OCI-LY3 (cell line): ENCODE data around the gene CTDSPL.

ENCODE experiments used
- H2AFZ ChIP-seq: fragments of 200-600, 300-600 bp; shearing (Covaris generic); 2 replicates; pipeline ENCODE4 v1.6.0; 2014; ENCODE audit warnings: antibody characterized with exemption, low read depth, low read length
- H3K27ac ChIP-seq: fragments of 200-600, 300-600 bp; sonication (generic); 2 replicates; pipeline ENCODE4 v1.5.1; 2014; ENCODE audit warnings: mild to moderate bottlenecking, low read length, moderate library complexity, mixed read lengths
- H3K27me3 ChIP-seq: fragments of 200-600, 300-600 bp; sonication (generic); 2 replicates; pipeline ENCODE4 v1.6.1; 2014; ENCODE audit warnings: low read depth, low read length, mixed read lengths
- H3K36me3 ChIP-seq: fragments of 200-600, 300-600 bp; sonication (generic); replicated peaks from 2 replicates; pipeline ENCODE3; 2014; ENCODE audit warnings: low read depth, low read length, mixed read lengths
- H3K4me1 ChIP-seq: fragments of 300-600, 200-600 bp; sonication (generic); 2 replicates; pipeline ENCODE4 v1.6.1; 2014; ENCODE audit warnings: low read length, mixed read lengths
- H3K4me2 ChIP-seq: fragments of 200-600, 300-600 bp; sonication (generic); 2 replicates; pipeline ENCODE4 v1.6.1; 2014; ENCODE audit warnings: low read length, mixed read lengths
- H3K4me3 ChIP-seq: fragments of 300-600, 200-600 bp; sonication (generic); 2 replicates; pipeline ENCODE4 v1.5.1; 2014; ENCODE audit warnings: antibody characterized with exemption, mild to moderate bottlenecking, low read length, moderate library complexity
- H3K79me2 ChIP-seq: fragments of 300-600, 200-600 bp; shearing (Covaris generic); 2 replicates; pipeline ENCODE4 v1.6.1; 2014; ENCODE audit warnings: mild to moderate bottlenecking, low read length, mixed read lengths
- H3K9ac ChIP-seq: fragments of 300-600, 200-600 bp; shearing (Covaris generic); 2 replicates; pipeline ENCODE4 v1.6.0; 2014; ENCODE audit warnings: mild to moderate bottlenecking, low read length, moderate library complexity
- H3K9me3 ChIP-seq: fragments of 200-600, 300-600 bp; shearing (Covaris generic); 2 replicates; pipeline ENCODE4 v1.6.1; 2014; ENCODE audit warnings: low read length, mixed read lengths; ENCODE audit not compliant: insufficient read depth
- H4K20me1 ChIP-seq: fragments of 200-600, 300-600 bp; sonication (generic); 2 replicates; pipeline ENCODE4 v1.6.1; 2016; ENCODE audit warnings: low read length, mixed read lengths; ENCODE audit not compliant: insufficient read depth
- EZH2phosphoT487 ChIP-seq: fragments of 200-600 bp; shearing (Covaris generic); IDR thresholded peaks from 2 replicates; pipeline ENCODE4 v1.6.1; 2018; ENCODE audit warnings: antibody characterized with exemption, mixed run types, low read depth
- TF ChIP-seq, protein P1 (sequence below): fragments of 200-600, 300-600 bp; sonication (generic); IDR thresholded peaks from 2 replicates; pipeline ENCODE4 v1.5.1; 2014; ENCODE audit warnings: antibody characterized with exemption, low read length, low read depth

Gene CTDSPL

DNA sequence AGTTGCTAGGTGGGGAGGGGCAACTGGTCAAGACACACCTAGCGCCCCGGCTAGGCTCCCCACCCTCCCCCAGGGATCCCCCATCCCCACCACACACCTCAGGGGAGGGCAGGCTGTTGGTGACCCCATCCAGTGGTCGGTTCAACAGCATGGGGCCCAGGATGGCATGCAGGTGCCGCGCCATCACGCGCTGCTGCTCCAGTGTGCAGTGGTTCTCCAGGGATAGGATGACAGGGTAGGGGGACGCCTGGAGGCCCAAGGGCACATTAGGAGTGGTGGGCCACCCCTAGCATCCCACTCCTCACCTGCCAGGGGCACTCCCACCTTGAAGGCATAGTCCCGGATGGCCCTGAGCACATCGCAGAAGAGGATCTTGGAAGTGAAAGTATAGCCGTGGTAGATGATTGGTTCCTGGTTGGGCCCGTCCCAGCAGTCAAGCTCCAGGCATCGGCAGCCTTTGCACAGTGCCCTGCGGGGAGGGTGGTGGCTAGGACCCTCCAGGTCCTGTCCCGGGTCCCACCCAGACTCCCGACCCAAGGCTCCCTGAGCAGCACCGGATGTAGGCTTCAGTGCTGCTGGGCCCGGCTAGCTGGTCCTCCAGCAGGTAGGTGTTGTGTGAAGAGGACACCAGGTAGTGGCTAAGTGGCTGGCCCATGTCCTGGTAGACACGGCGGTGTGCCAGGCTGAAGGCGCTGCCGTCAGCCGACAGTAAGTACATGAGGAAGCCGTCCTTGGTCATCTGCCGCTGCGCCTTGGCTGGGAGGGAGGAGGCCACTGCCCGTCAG is 148.3 kb downstream of the CTDSPL start:
- no peaks in the 10 kb centered on the region for H3K9me3 ChIP-seq
- H3K4me2 ChIP-seq, result peak overlapping the region; percentile 55
- H3K27me3 ChIP-seq, result no peaks in the 10 kb centered on the region
- H3K27ac ChIP-seq, result no peak overlapping the region
- H3K9ac ChIP-seq, result no peak overlapping the region
- no peak overlapping the region for H2AFZ ChIP-seq
- no peaks in the 10 kb centered on the region for H3K79me2 ChIP-seq
- no peak for TF ChIP-seq EZH2phosphoT487
- TF ChIP-seq, protein P1, sequence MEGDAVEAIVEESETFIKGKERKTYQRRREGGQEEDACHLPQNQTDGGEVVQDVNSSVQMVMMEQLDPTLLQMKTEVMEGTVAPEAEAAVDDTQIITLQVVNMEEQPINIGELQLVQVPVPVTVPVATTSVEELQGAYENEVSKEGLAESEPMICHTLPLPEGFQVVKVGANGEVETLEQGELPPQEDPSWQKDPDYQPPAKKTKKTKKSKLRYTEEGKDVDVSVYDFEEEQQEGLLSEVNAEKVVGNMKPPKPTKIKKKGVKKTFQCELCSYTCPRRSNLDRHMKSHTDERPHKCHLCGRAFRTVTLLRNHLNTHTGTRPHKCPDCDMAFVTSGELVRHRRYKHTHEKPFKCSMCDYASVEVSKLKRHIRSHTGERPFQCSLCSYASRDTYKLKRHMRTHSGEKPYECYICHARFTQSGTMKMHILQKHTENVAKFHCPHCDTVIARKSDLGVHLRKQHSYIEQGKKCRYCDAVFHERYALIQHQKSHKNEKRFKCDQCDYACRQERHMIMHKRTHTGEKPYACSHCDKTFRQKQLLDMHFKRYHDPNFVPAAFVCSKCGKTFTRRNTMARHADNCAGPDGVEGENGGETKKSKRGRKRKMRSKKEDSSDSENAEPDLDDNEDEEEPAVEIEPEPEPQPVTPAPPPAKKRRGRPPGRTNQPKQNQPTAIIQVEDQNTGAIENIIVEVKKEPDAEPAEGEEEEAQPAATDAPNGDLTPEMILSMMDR, result no peak
- H3K36me3 ChIP-seq, result no peaks in the 10 kb centered on the region
- H4K20me1 ChIP-seq, result no peaks in the 10 kb centered on the region
- H3K4me3 ChIP-seq, result peak overlapping the region; percentile 23
- peaks cover 7% of the 10 kb centered on the region for H3K4me1 ChIP-seq

DNA sequence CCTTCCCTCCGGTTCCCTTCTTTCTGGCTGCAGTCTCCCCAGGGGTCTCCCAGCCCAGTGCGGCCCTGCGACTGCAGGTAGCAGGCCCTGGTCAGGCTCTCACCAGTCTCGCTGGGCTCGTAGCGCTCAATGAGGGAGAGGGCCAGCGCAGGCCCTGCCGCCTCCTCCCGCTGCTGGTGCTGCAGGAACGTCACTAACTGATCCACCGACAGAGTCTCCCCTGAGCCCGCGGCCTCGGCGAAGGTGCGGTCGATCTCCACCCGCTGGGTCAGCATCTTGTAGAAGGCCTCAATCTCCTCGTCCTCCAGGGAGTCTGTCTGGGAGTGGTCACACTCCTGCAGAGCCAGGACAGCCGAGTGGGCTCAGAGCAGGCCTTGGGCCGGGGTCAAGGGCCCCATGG is 149.4 kb downstream of the CTDSPL start:
- no peak overlapping the region for H3K27ac ChIP-seq
- H3K9ac ChIP-seq, result no peak overlapping the region
- no peak overlapping the region for H3K4me3 ChIP-seq
- H3K4me2 ChIP-seq, result no peak overlapping the region
- TF ChIP-seq EZH2phosphoT487, result no peak
- TF ChIP-seq, protein P1, result no peak
- H3K4me1 ChIP-seq, result peaks cover 7% of the 10 kb centered on the region
- no peaks in the 10 kb centered on the region for H3K27me3 ChIP-seq
- no peaks in the 10 kb centered on the region for H3K36me3 ChIP-seq
- H3K79me2 ChIP-seq, result no peaks in the 10 kb centered on the region
- H2AFZ ChIP-seq, result no peak overlapping the region
- no peaks in the 10 kb centered on the region for H3K9me3 ChIP-seq
- no peaks in the 10 kb centered on the region for H4K20me1 ChIP-seq

DNA sequence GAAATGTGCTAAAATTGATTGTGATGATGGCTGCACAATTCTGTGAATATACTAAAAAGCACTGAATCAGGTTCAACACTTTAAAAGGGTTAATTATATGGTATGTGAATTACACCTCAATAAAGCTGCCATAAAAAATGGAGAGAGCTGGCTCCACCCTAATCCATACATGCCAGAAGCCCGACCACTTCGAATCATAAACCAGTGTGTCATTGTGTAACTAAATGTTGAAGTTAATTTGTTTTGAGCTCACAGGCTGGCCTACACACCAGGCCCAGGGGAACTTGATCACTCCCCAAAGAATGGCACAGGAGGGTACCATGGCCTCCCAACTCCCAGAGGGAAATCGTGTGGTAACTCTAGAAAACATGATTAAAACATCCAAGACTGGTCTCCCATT is 153.8 kb downstream of the CTDSPL start:
- no peak overlapping the region for H3K4me3 ChIP-seq
- H3K9me3 ChIP-seq, result no peaks in the 10 kb centered on the region
- no peak overlapping the region for H3K27ac ChIP-seq
- H4K20me1 ChIP-seq, result no peaks in the 10 kb centered on the region
- TF ChIP-seq, protein P1, result no peak
- no peak for TF ChIP-seq EZH2phosphoT487
- H2AFZ ChIP-seq, result no peak overlapping the region
- H3K4me2 ChIP-seq, result no peak overlapping the region
- H3K36me3 ChIP-seq, result no peaks in the 10 kb centered on the region
- no peaks in the 10 kb centered on the region for H3K27me3 ChIP-seq
- no peak overlapping the region for H3K9ac ChIP-seq
- H3K4me1 ChIP-seq, result no peaks in the 10 kb centered on the region
- no peaks in the 10 kb centered on the region for H3K79me2 ChIP-seq

DNA sequence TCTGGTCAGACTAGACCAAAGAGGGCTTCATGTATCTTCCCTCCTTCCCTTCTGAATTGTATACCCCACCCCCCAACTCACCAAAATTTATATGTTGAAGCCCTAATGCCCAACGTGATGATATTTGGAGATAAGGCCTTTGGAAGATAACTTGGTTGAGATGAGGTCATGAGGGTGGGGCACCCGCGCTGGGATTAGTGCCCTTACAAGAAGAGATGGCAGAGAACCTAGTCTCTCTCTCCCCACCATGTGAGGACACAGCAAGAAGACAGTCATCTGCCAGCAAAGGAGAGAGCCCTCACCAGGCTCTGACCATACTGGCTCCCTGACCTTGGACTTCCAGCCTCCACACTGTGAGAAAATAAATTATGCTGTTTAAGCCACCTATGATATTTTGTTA is 154.3 kb downstream of the CTDSPL start:
- H2AFZ ChIP-seq, result no peak overlapping the region
- no peaks in the 10 kb centered on the region for H3K36me3 ChIP-seq
- H4K20me1 ChIP-seq, result no peaks in the 10 kb centered on the region
- no peaks in the 10 kb centered on the region for H3K27me3 ChIP-seq
- no peak overlapping the region for H3K9ac ChIP-seq
- no peaks in the 10 kb centered on the region for H3K9me3 ChIP-seq
- H3K27ac ChIP-seq, result no peak overlapping the region
- no peaks in the 10 kb centered on the region for H3K4me1 ChIP-seq
- no peak overlapping the region for H3K4me2 ChIP-seq
- H3K4me3 ChIP-seq, result no peak overlapping the region
- no peaks in the 10 kb centered on the region for H3K79me2 ChIP-seq
- TF ChIP-seq EZH2phosphoT487, result no peak
- TF ChIP-seq, protein P1, result no peak
